IPS DF 19.7 (cell line): ENCODE data around the gene ZBTB20.
A peak's percentile ranks its signal among the peaks of the same experiment; 100 is the strongest.

Source experiments
- DNase-seq: peaks from one replicate; pipeline ENCODE4 v3.0.0-alpha.2; 2013; ENCODE audit warnings: low read depth, low spot score

ZBTB20 gene

DNA sequence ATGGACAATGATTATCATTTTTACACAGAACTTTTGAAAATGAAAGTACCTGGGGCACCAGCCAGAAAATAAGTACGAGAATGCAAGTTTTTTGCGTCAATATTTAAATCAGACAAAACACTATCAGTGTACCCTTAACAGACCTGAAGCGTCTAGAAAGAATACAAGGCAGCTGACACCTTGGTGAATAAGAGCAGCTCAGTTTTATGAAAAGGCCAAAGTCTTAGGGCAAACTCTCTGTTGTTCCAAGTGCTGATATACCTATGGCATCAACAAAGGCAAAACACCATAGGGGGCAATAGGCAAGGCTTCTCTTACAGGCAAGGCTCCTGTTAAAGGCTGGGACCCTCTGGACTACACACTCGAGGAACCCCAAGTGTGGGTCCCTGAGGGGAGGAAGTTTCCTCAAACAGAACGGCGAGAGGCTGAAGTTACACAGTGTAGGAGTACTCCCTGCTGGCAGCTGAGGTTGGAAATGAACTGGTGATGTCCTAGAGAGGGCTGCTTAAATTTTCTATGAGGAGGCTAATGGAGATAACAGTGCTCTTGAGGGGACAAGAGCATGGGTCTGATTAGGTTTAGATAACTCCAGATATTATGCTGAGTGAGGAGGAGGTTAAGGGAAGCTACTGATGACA is 562.2 kb downstream of the ZBTB20 start:
- DNase-seq = no peak

DNA sequence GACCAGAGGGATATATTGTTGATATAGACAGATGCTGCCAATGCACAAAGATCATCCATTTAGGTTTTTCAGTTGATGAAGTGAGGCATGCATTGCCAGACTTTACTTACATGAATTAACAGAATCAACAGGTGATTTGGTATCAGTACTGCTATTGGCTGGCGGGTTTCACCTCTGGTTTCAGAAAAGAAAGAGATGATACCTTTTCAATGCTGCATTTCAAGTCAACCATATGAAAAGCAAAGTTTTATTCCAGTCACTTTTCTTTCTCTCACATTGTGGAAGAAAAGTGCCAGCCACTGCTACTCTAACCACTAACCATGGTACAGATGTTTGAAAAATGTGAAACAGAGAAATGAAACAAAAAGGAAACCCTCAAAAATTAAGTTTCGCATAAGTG is 564.2 kb downstream of the ZBTB20 start:
- no peak for DNase-seq

DNA sequence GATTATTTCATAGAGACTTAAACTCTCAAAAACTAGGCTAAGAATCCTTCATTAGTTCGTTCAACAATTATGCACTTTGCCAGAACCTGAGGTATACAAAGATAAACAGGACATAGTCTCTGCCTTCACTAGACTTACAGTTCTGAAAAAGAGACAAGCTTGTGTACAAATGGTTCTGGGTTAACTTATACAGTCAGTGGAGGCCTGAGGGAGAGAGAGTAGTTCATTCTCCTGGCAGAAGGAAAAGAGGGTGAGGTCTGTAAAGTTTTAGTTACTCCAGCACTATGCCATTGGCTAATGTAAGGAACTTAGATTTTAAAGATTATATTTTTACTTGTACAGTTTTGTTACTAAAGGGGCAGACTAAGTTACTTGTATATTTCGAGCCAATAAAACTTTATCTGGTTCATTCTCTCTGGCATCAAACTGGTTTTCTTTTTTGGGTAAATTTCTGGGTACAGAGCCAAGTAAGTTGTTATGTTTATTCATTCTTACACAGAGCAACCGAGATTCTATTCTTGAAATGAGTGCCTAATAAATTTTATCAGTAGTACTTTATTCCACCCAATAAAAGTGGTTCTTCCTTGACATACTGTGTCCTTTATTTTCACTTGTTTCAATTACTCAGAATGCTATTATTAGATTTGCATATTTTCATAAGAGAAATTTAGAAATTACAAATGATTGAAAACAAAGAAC is 574.6 kb downstream of the ZBTB20 start:
- DNase-seq = no peak

DNA sequence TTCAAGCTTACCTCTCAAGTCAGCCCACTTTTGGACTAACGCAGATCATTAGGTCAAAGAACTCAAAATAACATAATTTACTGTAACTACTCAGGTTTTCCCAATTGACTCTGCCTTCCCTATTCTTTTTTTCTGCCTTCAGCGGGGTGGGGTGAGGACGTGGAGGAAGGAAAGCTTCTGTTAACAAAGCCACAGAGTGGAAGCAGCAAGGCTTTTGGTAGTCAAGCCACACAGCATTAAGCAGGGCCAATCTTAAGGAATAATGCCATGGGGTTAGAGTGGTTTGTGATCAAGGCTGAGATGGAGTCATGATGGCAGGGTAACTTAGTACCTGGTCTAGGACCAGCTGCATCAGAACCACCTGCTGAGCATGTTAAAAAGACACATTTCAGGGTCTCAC is 575.7 kb downstream of the ZBTB20 start:
- no peak for DNase-seq

DNA sequence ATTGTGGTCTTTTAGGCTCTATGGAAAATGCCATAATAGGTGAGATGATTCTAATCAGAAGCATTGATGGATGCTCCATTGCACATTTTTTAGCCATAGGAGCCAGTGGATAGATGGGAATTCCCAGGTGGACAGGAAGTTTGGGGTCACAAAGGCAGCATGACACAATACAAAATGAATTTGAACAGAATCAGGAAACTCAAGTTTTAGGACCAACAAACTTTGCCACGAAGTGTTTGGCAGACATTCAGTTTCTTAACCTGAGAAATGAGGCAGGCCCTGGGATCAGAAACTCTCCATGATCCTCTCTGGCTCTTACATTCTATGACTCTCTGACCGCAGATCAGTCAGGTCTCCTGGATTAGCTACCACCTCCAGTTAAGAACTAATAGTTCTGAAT is 577.9 kb downstream of the ZBTB20 start:
- DNase-seq = no peak

DNA sequence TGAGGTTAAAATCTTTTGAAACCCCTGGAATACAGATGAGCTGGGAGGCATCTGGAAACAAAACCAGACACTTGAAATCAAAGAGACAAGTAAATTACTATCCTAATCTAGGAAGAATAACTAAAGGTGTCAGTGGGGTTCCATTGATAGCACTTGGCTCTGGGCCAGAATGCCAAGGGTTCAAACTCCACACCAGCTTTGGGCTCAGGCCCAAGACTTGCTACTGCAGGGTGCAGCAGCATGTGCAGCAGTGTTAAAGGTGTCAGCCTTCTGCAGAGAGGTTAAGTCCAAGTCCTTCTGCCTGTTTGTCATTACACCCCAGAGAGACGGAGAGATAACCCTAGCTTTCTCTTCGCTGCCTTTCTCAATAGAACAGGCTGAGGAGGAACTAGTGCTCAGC is 579.3 kb downstream of the ZBTB20 start:
- no peak for DNase-seq

DNA sequence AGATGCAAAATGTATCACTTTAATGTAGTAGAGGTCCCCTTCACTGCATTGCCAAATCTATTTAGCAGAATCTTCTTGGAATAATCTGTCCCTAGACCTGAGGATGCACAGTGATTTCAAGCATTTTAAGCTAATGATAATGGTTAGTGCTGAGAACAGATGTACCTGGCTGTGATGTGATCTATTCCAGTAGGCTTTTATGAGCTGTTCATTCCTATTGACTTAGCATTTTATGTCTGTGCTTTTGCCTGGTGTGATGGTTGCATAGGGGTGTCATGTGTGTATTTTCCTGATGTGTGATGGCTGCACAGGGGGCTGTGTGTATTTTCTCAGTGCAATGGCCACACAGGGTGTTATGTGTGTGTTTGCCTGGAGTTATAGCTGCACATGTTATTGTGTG is 580.3 kb downstream of the ZBTB20 start:
- no peak for DNase-seq

DNA sequence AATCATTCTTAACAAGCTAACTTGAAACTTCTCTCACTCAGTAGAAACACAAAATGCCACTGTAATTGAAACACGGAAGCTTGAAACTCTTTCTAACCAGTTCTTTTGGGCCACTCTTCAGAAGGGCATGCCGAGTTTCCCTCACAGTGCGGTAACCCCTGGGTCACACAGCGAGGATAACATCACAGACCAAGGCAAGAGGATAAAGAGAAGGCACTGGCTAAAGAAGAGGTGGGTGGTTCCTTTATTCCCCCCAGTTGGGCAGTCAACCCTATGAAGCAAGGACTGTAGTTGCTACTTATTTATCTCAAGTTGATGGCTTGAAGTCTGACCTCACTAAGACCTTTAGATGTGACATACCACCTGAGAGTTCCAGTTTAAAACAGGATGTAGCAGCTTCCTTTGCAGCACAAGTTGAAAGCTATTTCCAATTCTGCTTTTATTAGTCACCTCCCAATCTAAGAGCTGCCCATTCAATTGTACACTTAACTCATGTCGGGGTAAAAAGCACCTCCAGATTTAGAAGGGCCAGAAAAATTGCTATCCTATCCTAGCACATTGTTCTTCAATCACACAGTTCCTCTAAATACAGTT is 580.8 kb downstream of the ZBTB20 start:
- DNase-seq = no peak

DNA sequence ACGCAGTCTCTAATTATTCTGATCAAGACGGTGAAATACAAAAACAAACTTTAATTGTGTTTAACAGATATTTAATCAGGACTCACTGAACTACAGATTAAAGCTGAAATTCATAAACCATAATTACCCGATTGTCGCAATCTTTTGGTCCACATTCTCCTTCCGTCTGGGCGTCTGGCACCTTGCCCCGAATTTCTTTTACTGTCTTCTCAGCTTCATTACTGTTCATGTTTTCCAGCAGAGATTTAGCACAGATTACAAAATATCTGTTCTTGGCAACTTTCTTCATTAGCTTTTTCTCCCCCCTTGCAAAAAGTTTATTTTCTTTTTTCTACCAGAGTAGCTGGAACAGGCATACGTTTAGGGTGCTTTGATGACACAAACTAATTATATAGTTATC is 581.9 kb downstream of the ZBTB20 start:
- no peak for DNase-seq

DNA sequence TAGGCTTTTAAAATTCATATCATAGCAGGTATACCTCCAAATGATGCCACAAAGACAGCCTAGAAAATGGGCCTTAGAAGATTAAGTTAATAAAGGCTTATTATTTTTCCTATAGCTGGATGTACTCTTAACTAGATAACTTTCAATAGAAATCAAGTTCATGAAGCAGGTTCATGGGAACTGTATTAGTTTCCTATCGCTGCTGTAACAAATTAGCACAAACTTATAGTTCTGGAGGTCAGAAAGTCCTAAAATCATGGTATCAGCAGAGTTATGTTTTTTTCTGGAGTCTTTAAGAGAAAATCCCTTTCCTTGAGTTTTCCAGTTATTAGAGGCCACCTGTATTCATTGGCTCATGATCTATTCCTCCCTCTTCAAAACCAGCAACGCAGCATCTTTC is 583.4 kb downstream of the ZBTB20 start:
- DNase-seq = no peak

DNA sequence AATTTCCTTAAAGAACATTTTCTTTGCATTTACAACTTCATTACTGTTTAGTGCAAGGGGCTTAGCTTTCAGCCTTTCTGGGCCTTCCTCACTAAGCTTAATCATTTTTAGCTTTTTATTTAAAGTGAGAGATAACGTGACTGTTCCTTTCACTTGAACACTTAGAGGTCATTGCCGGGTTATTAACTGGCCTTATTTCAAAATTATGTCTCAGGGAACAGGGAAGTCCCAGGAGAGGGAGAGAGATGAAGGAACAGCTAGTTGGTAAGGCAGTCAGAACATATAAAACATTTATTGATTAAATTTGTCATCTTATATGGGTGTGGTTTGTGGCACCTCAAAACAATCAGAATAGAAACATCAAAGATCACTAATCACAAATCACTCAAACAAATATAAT is 584.5 kb downstream of the ZBTB20 start:
- no peak for DNase-seq

DNA sequence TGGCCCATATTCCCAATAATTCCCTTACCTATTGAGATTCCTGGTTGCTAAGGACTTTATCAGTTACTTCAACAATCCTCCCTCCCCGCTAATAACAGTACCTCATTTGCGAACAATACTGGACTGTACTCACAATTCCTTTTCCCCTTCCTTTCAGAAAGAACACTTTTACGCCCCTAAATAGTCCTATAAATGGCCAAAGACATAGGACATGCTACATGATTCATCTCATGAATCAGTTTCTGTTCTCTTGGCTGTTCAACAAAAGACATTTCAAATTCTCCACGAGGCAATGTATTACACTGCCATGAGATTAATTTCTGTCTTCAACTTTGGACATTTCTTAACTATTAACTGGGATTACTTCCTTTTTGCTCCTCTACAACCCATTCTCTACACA is 588.8 kb downstream of the ZBTB20 start:
- DNase-seq = no peak

DNA sequence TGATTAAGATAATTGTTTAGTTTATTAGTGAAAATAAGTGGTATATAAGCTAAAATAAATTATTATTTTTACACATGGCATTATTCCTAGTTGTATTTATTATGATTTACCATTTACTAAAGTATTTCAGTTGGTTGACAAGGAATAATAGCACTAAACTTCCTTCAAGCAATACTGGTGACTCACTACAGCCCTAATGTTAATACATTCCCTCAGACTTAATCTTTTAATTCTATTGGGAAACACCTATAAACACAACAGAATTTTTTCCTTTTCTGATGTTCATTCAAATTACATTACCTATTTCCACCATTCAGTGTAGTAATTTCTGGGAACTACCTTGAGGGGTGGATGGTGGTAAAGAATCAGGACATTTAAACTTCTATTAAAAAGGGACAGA is 589.3 kb downstream of the ZBTB20 start:
- no peak for DNase-seq

DNA sequence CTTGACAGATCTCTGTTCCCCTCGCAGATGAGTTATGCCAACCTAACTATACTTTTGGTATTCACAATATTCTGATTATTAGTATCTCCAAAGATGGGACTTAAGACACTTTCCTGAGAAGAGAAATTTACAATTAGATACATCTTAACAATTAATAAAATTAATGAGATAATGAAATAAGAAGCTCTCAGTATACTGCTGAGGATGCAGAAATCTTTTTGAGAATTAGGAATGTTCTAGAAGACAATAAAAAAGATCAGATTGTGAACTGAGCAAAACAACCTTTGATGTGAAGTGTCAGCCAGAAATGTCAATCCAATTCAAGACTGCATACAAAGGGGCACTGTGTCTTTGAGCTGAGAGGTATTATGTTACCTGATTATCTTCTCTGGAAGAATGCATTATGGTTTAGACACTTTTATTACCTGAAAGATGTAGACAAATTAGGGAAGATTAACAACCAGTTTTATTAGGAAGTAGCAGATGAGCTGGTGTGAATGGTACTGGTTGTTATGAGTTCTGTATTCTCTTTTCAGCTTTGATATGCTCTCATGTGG is 590.4 kb downstream of the ZBTB20 start:
- no peak for DNase-seq

DNA sequence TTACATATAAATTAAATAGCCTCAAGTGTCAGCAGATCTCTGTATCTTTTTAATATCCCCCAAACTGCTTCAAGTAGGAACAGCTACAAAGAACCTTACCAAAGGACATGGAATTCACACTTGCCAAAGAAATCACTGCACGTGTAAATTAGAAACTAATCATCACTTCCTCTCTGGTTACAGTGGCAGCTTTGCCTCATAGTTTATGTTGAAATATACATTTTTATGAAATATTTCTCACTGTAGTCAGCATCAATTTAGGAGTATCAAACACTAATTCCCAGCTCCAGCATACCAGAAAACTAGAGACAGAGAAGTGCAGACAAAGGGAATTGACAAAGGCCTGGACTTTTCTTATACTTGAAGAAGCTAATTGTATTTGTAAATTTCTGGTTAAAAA is 592.4 kb downstream of the ZBTB20 start:
- DNase-seq = no peak

DNA sequence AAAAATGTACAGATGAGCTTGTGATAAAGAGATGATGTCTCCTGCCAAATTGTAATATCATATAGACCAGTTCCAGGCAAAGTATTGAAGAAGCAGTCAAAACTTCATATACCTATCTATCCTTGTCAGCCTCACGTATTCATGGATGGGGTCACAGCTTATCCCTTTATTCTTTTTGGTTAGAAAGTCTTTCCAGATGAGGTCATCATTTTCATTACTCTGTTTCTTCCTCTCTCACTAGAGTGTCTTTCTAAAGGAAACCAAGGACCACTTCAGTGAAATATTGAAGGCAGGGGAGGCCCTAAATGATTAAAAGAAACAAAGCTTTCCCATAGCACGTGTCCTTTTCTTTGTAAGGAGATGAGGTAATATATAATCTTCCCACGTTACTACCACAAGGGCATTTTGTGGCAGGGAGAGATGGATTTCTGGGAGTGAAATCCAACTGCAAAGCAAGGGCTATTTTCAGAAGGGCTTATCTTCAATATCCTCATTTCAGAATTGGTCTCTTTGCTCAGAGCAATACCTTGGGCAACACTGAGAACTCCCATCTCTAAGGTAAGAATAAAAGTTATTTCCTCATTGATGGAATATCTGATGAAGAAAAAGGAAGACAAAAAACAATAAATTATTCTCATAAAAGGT is 593.0 kb downstream of the ZBTB20 start:
- no peak for DNase-seq

DNA sequence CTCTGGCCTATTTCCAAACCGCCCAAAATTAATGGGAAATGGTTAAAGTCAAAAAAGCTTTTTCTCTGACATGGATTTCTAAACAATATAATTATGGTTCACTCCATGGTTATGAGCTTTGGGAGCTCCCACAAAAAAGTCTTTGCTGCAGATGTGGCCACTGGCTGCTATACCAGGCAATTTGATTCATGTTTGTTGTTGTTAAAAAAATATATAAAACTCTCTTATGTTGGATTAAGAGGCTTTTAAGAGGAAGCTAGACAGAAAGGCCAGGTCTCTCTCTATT is 594.6 kb downstream of the ZBTB20 start:
- no peak for DNase-seq

DNA sequence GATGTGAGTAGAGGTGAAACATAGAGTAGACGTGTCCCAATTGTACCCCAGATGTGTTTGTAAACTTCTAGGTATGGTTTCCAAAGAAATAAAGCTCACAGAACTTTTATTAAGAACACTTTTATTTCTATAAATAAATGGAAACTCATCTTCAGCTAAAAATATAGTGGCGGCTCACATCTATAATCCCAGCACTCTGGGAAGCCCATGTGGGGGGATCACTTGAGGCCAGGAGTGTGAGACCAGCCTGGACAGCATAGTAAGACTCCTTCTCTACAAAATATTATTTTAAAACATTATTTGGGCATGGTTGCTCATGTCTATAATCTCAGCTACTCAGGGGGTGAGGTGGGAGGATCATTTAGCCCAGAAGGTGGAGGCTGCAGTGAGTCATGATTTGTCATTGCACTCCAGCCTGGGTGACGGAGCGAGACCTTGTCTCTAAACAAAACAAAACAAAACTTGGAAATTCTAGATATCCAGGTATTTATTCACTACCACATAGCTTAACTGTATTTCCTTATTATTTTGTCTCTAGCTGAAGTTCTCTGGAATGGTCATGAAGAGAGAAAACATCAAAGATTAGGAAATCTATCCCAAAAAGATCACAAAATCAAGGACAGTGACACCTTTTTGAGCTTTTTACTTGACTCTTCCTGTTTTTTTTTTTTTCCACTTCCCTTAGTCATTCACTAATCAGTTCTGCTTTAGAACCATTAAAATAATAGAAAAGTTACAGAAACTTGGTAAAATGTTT is 595.1 kb downstream of the ZBTB20 start:
- DNase-seq = no peak

DNA sequence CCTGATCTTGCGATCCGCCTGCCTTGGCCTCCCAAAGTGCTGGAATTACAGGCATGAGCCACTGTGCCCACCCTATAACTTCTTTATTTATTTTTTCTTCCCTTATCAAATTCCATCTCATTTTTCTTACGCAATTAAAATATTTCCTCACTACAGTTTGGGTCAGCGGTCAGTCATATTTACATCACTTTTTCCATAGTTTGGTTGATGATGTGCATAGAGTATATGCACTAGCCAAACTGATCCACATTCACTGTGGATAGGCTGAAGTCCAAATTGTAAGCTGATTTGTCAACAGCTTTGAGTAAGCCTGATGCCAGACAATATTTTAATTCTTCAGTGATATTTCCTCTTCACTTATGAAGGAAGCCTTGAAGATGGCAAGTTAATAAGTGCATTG is 596.9 kb downstream of the ZBTB20 start:
- DNase-seq = no peak

DNA sequence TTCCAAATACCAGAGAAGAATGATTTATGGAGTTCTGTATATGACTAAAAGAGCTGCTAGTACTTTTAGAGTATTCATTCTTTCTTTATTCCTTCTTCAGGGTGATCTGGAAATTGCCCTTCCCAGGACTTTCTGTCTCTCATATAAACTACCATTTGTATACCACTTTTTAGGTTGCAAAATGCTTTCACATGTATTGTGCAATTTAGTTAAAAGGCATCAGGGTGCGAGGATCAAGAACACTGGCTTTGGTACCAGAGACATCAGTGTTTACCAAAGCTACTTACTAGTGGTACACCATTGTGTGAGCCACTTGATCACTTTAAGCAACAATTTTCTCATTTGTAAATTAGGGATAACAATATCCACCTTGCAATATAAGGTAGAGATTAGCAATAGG is 601.9 kb downstream of the ZBTB20 start:
- DNase-seq = no peak

DNA sequence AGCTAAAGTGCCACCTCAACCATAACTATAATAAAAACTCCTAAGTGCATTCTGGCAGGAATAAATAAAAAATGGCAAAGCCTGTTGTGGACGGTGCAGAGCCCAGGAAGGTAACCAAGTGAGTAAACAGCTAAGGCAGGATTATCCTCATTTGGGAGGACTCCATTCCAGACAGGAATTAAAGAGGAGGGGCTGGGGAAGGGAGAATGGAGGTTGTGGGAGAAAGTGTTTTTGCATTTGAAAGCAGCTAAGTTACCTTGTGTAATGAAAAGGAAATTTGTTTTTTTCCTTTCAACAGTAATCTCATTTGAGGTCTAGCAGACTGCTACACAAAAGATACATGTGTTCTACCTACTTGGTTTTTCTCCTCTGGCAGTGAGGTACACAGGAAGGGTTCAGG is 604.7 kb downstream of the ZBTB20 start:
- DNase-seq = peak; percentile 23

DNA sequence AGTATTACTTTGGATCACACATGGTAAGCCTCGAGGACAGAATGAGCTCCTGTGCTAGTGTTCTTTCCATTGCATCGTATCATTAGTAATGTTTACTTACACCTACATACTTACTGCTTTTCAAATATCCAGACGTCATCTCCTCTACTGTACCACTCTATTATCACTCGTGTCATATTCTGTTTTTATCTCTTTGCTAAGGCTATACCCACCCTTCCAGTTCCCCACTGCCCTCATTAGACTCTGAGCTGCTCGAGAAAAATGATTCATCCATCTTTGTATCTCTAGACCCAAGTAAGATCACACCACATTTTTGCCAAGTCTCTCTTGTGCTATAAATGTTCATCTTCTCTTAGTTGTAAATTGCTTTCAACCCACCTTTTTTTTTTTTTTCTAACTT is 607.6 kb downstream of the ZBTB20 start:
- DNase-seq = no peak
